ENCODE data around the gene PRKAG2. TPM values are rescaled to one million over a fixed set of nuclear protein-coding genes. Genes with fewer than 3 reads are reported as not detected.

PRKAG2 gene
- polyA plus RNA-seq, 3 donors, result 29.2 to 59.8 (median 30.9) TPM

- H3K4me2 ChIP-seq (replicated peaks; ENCODE audit: extremely low read depth, low read length, poor library complexity, severe bottlenecking), result no peak overlapping the region
- no peak overlapping the region for H3K27ac Mint-ChIP-seq
- no peak overlapping the region for H3K4me3 Mint-ChIP-seq
- peaks cover 99% of the 10 kb centered on the region for H4K20me1 ChIP-seq (ENCODE audit: insufficient read depth, low read length)
- H3K4me1 ChIP-seq (ENCODE audit: control insufficient read depth in 1 of 2, insufficient read depth in 2 of 2, low read length in 2 of 2), result peaks cover 17% of the 10 kb centered on the region in 2 donors
- TF ChIP-seq CTCF (IDR thresholded peaks at IDR 0.05), result no peak
- H3K4me1 Mint-ChIP-seq, result peaks cover 26% of the 10 kb centered on the region
- H3K9me3 ChIP-seq (replicated peaks in 1 of 2; ENCODE audit: control insufficient read depth in 1 of 2, insufficient read depth in 1 of 2, low read length in 2 of 2), result no peaks in the 10 kb centered on the region
- H3K4me3 ChIP-seq (replicated peaks in 1 of 3; ENCODE audit: low read depth in 2 of 3, low read length in 3 of 3), result no peak overlapping the region
- no peak overlapping the region for H2AFZ ChIP-seq (ENCODE audit: insufficient read depth, low read depth, low read length, poor library complexity, severe bottlenecking)
- H3K79me2 ChIP-seq (ENCODE audit: insufficient read depth, low read length), result peaks cover 99% of the 10 kb centered on the region
- peaks cover 14 to 52% of the 10 kb centered on the region in 2 donors for H3K36me3 ChIP-seq (replicated peaks in 1 of 2; ENCODE audit: control insufficient read depth in 1 of 2, insufficient read depth in 2 of 2, low read length in 2 of 2)
- H3K27me3 ChIP-seq (ENCODE audit: control insufficient read depth in 2 of 2, insufficient read depth in 2 of 2, low read length in 2 of 2), result no peaks in the 10 kb centered on the region
- 100% methylated on average over 9 of the region's 15 CpGs for WGBS (ENCODE audit: insufficient coverage)
- intact Hi-C loops (cut with micrococcal nuclease), result no loop called here
- H3K27ac ChIP-seq (ENCODE audit: low read depth in 1 of 2, low read length in 2 of 2), result no peak overlapping the region
- no peak overlapping the region for H3K9ac ChIP-seq (ENCODE audit: insufficient read depth, low read length, poor library complexity, severe bottlenecking)
- DNase-seq, result no peak
- H3K36me3 Mint-ChIP-seq, result peaks cover 51 to 56% of the 10 kb centered on the region in 2 donors
- peaks cover 0 to 1% (median 0%) of the 10 kb centered on the region in 3 donors for H3K27me3 Mint-ChIP-seq (ENCODE audit: low read depth in 3 of 3)
- H3K9me3 Mint-ChIP-seq, result no peaks in the 10 kb centered on the region
Observed at GRCh38 chr7:151859948-151860685, 16.8 kb downstream of the PRKAG2 start.

- H3K79me2 ChIP-seq (ENCODE audit: insufficient read depth, low read length), result peaks cover 97% of the 10 kb centered on the region
- peaks cover 16 to 17% of the 10 kb centered on the region in 2 donors for H3K4me1 ChIP-seq (ENCODE audit: control insufficient read depth in 1 of 2, insufficient read depth in 2 of 2, low read length in 2 of 2)
- H3K4me3 ChIP-seq (replicated peaks in 1 of 3; ENCODE audit: low read depth in 2 of 3, low read length in 3 of 3), result no peak overlapping the region
- H4K20me1 ChIP-seq (ENCODE audit: insufficient read depth, low read length), result peaks cover 100% of the 10 kb centered on the region
- peaks cover 14 to 50% of the 10 kb centered on the region in 2 donors for H3K36me3 ChIP-seq (replicated peaks in 1 of 2; ENCODE audit: control insufficient read depth in 1 of 2, insufficient read depth in 2 of 2, low read length in 2 of 2)
- no peak overlapping the region for H3K4me2 ChIP-seq (replicated peaks; ENCODE audit: extremely low read depth, low read length, poor library complexity, severe bottlenecking)
- H3K9me3 ChIP-seq (replicated peaks in 1 of 2; ENCODE audit: control insufficient read depth in 1 of 2, insufficient read depth in 1 of 2, low read length in 2 of 2), result no peaks in the 10 kb centered on the region
- peak overlapping the region in 1 of 2 donors; percentile 16 for H3K27ac ChIP-seq (ENCODE audit: low read depth in 1 of 2, low read length in 2 of 2)
- Mint-ChIP-seq H3K9me3 (no peaks in the 10 kb centered on the region), H3K27ac (no peak overlapping the region), H3K27me3 (ENCODE audit: low read depth in 3 of 3) (peaks cover 0 to 1% (median 0%) of the 10 kb centered on the region in 3 donors), H3K36me3 (peaks cover 48 to 53% of the 10 kb centered on the region in 2 donors), H3K4me1 (peaks cover 23% of the 10 kb centered on the region), H3K4me3 (no peak overlapping the region)
- no peak overlapping the region for H3K9ac ChIP-seq (ENCODE audit: insufficient read depth, low read length, poor library complexity, severe bottlenecking)
- H2AFZ ChIP-seq (ENCODE audit: insufficient read depth, low read depth, low read length, poor library complexity, severe bottlenecking), result no peak overlapping the region
- intact Hi-C loops (cut with micrococcal nuclease), result no loop called here
- no peak for DNase-seq
- WGBS (ENCODE audit: insufficient coverage), result 91% methylated on average over 8 of the region's 28 CpGs
- no peaks in the 10 kb centered on the region for H3K27me3 ChIP-seq (ENCODE audit: control insufficient read depth in 2 of 2, insufficient read depth in 2 of 2, low read length in 2 of 2)
- TF ChIP-seq CTCF (IDR thresholded peaks at IDR 0.05), result no peak
Observed at GRCh38 chr7:151859111-151859947, 17.6 kb downstream of the PRKAG2 start.
